CD4-positive, alpha-beta T cell treated with Interleukin-17A for 1 hour (primary cell): Measurements from ENCODE around the gene BORCS5.

Experiments
- DNase-seq: peaks from one replicate; pipeline ENCODE4 v3.0.0-alpha.2; 2020

BORCS5 gene

GRCh38 chr12:12436831-12437345 is 80.0 kb downstream of the BORCS5 start:
- DNase-seq, result no peak

GRCh38 chr12:12439636-12440035 is 82.8 kb downstream of the BORCS5 start:
- peak; percentile 68 for DNase-seq

- DNase-seq, result no peak
Observed at GRCh38 chr12:12440784-12441428, 84.0 kb downstream of the BORCS5 start.

- DNase-seq, result no peak
Observed at GRCh38 chr12:12441429-12441807, 84.5 kb downstream of the BORCS5 start.

GRCh38 chr12:12441843-12442461 is 85.1 kb downstream of the BORCS5 start:
- DNase-seq, result peak; percentile 83

GRCh38 chr12:12442548-12443071 is 85.7 kb downstream of the BORCS5 start:
- no peak for DNase-seq

- no peak for DNase-seq
Observed at GRCh38 chr12:12443431-12443878, 86.6 kb downstream of the BORCS5 start.

GRCh38 chr12:12445165-12445881 is 88.4 kb downstream of the BORCS5 start:
- no peak for DNase-seq

- DNase-seq, result no peak
Observed at GRCh38 chr12:12445882-12446181, 89.0 kb downstream of the BORCS5 start.

- DNase-seq, result no peak
Observed at GRCh38 chr12:12446786-12447185, 89.9 kb downstream of the BORCS5 start.

GRCh38 chr12:12447236-12447635 is 90.4 kb downstream of the BORCS5 start:
- no peak for DNase-seq

GRCh38 chr12:12447837-12448236 is 91.0 kb downstream of the BORCS5 start:
- DNase-seq, result no peak

GRCh38 chr12:12449533-12450025 is 92.7 kb downstream of the BORCS5 start:
- DNase-seq, result no peak

GRCh38 chr12:12450043-12450471 is 93.2 kb downstream of the BORCS5 start:
- no peak for DNase-seq

- DNase-seq, result no peak
Observed at GRCh38 chr12:12451098-12451497, 94.2 kb downstream of the BORCS5 start.

GRCh38 chr12:12452326-12452902 is 95.5 kb downstream of the BORCS5 start:
- no peak for DNase-seq

GRCh38 chr12:12453635-12454034 is 96.8 kb downstream of the BORCS5 start:
- DNase-seq, result no peak

- DNase-seq, result no peak
Observed at GRCh38 chr12:12454315-12454714, 97.4 kb downstream of the BORCS5 start.

- DNase-seq, result peak; percentile 72
Observed at GRCh38 chr12:12456637-12457036, 99.8 kb downstream of the BORCS5 start.

GRCh38 chr12:12460935-12461922 is 104.4 kb downstream of the BORCS5 start:
- DNase-seq, result no peak

GRCh38 chr12:12461923-12462315 is 105.0 kb downstream of the BORCS5 start:
- no peak for DNase-seq

GRCh38 chr12:12465522-12465921 is 108.6 kb downstream of the BORCS5 start:
- no peak for DNase-seq
